Stimulated activated CD4-positive, alpha-beta T cell treated with anti-CD3 and anti-CD28 coated beads, Interleukin-15, amount 100 ng/mL, for 24 hours (primary cell): ENCODE results near the gene AMACR.
"Not testable (repeated sequence)": the region's sequence is repeated elsewhere in the genome, so short reads cannot be mapped to it uniquely, and the experiment has no call there.

Experiments used
- DNase-seq: peaks from one replicate; pipeline ENCODE4 v3.0.0-alpha.2; 2020

AMACR gene

DNA sequence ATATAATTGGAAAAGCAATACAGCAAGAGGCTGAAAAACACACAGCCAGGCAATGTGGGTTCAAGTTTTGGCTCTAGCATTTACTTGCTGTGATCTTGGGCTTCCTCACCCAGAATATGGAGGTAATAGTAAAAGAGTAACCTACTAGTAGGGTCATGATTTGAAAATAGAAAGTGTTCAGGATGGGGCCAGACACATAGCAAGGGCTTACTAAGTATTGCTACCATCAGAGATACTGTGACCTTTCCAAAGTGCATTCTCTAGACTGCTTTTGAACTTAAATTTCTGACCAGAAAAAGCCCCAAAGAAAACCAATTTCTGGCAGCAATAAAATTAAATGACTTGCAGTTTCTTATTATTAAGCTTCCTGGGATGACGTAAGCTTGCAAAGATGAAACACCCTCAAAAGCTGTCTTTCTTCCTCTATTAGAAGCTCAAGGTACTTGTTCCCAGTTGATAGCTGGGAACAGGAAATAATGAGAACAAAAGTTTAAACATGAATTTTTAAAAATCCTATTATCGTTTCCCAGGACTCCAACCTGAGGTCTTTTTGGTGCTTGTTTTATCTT lies 43.6 kb downstream of the AMACR start:
- DNase-seq = no peak

DNA sequence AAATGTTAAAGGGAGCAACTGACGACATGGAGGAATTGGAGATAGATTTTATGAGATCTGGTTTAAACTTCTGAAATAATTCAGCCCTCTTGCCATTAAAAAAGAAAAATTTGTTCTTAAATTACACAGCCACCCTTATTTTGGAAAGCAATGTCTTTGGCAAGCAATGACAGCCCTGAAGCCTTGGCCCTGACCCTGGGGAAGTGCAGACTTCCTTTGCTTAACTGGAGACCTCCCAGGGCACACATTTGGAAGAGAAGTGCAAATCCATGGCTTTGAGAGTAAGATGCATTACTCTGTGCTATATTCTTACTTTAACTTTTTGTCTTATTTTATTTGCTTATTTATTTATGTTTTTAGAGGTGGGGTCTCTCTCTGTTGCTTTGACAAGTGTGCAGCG lies 49.7 kb downstream of the AMACR start:
- no peak for DNase-seq

- DNase-seq = no peak
These were observed 50.2 kb downstream of the AMACR start for GRCh38 chr5:33957577-33958150.

- not testable (repeated sequence) for DNase-seq
These were observed 55.7 kb downstream of the AMACR start for GRCh38 chr5:33952175-33952574.

- DNase-seq = no peak
These were observed 63.2 kb downstream of the AMACR start for GRCh38 chr5:33944543-33945132.

- no peak for DNase-seq
These were observed 66.8 kb downstream of the AMACR start for GRCh38 chr5:33941090-33941489.

- DNase-seq = no peak
These were observed 68.1 kb downstream of the AMACR start for GRCh38 chr5:33939556-33940262.

DNA sequence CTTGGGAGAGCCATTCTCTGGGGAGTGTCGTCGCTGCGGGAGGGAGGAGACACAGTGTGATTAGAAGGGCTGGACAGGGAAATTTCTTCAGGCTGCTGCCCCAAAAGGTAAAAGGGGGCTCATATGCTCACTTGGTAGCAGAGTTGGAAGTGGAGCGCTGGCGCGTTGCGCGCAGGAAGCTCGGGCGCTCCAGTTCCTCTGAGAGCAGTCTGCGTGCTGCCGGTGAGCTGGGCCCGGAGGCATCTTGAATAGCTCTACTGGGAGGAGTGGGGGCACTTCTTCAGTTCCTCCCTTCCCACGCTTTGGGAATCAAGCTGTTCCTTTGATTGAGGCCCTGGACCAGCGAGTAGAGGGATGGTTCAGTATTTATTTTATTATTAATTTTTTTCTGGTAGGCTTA lies 69.0 kb downstream of the AMACR start:
- DNase-seq = no peak

GRCh38 chr5:33938507-33938796 lies 69.4 kb downstream of the AMACR start:
- no peak for DNase-seq

- no peak for DNase-seq
These were observed 69.9 kb downstream of the AMACR start for GRCh38 chr5:33937707-33938506.

DNA sequence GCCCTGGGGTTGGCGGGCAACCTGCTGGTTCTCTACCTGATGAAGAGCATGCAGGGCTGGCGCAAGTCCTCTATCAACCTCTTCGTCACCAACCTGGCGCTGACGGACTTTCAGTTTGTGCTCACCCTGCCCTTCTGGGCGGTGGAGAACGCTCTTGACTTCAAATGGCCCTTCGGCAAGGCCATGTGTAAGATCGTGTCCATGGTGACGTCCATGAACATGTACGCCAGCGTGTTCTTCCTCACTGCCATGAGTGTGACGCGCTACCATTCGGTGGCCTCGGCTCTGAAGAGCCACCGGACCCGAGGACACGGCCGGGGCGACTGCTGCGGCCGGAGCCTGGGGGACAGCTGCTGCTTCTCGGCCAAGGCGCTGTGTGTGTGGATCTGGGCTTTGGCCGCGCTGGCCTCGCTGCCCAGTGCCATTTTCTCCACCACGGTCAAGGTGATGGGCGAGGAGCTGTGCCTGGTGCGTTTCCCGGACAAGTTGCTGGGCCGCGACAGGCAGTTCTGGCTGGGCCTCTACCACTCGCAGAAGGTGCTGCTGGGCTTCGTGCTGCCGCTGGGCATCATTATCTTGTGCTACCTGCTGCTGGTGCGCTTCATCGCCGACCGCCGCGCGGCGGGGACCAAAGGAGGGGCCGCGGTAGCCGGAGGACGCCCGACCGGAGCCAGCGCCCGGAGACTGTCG lies 70.7 kb downstream of the AMACR start:
- DNase-seq = no peak

- DNase-seq = no peak
These were observed 71.4 kb downstream of the AMACR start, which contains the start of gene RXFP3 for GRCh38 chr5:33936381-33937016. Gene RXFP3 (plus strand): TSS chr5:33936386. CDS start chr5:33936741, 355 bp downstream.
